NCI-H460 (cell line): ENCODE results near the gene NAA20. TPM values are rescaled to one million over a fixed set of nuclear protein-coding genes. Genes with fewer than 3 reads are reported as not detected.

Source experiments
- DNase-seq: peaks from one replicate; pipeline ENCODE4 v3.0.0-alpha.2; 2016; ENCODE audit warnings: low read depth; ENCODE audit errors: extremely low read depth
- total RNA-seq: library from RNA; depleted of rRNA; stranded (reverse); fragments of >200 nt; shearing (Covaris generic); gene quantifications from 2 replicates; pipeline ENCODE4 v1.2.3, GENCODE V29; 2014

NAA20 gene
- total RNA-seq, 1 experiment from 2014 or later = 121 TPM

DNA sequence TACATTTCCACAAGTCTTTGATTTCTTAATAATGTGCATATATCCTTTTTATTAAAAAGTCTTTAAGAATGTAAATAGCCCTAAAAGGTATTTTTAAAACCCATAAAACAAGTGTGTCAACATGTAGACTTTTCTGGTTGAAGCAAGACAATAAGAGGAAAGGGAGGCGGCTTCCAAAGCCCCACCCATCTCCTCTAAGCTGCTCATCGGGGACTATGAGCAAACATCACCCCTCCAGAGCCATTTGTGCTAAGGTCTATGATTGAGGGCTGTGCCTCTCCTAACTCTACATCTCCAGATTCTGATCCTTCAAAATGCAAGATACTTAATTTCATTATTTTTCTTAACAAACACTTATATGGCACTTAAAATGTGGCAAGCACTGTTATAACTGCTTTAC, 2.5 kb upstream of the NAA20 start:
- DNase-seq = no peak

DNA sequence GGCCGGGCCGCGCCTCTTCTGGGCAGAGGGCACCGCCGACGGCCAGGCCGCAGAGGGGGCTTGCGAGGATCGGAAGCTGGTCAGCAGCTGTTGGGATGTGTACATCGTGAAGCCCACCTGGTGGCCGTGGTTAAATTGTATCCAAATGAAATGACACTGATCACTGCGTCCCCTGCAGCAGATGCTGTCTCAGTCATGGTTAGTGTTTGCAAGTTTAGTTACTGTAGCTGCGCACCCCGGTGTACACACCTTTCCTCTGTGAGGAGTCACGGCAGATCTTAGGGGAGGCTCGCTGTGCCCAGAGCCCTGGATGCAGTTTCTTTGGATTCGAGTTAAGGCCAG, 653 bp downstream of the NAA20 start:
- DNase-seq = no peak

DNA sequence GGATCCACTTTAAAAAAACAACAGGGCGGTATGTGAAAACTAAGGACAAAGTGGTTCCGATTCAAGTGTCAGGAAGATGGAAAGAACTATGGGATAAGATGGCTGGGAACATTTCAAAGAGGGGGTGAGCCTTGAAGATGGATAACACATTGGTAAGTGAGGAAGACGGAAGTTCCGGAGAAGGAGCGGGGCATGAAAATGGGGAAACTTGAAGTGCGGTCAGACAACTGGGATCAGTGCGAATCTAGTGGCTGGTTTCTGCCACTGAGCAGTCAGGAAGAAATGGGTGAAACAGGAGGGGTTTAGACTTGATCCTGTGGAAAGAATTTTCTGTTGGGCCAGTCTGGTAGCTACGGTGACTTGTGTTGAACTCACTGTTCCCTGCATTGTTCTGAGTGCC, 1.2 kb downstream of the NAA20 start:
- no peak for DNase-seq

DNA sequence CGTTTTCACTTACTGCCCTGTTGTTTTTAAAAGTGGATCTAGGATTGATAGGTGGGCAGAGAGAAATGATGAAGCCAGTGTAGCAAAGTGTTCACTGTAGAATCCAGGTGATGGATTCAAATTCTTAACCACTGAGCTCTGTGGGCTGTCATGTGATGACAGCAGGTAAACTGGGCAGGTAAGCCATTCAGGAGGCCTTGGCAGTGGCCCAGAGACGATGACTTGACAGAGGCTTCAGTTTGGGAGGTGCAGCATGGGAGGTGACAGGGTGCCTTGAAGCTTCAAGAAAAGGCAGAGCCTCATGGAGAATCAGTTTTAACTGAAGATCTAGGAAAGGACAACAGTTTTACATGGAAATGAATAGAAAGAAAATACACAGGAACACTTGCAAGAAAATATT, 2.0 kb downstream of the NAA20 start:
- DNase-seq = no peak

DNA sequence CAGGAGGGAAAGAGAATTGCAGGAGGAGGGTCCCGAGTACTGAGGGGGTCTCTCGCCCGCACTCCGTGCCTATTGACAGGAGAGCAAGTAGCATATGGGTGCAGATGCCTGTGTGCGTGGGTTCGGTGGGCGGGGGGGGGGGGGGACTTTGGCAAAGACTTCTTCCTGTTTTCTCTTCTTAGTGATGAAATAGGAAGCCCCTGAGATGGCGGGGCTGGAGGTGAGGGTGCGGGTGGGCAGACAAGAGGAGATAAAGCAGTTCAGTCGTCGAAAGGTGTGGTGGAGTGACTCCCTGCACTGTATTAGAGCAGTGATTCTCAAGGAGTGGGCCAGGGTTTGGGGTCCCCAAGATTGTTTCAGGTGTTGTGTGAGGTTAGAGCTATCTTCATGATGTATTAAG, 3.7 kb downstream of the NAA20 start:
- no peak for DNase-seq

DNA sequence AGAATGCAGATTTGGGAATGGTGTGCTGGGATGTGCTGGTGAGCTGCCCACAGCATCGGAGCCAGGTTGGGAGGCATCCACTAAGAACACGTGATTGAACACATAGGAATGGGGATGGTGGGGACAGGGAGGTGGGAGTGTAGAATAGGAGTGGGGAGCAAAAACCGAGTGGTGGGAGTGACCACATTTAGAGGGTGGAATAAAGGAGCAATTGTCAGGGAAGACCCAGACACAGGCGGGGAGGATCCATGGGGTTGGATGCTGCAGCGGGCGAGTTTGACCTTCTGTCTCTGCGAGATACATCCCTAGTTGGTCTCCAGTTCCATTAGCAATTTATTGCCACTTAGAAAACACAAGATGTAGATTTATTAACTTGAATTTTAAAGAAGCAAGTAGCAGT, 4.7 kb downstream of the NAA20 start:
- no peak for DNase-seq

DNA sequence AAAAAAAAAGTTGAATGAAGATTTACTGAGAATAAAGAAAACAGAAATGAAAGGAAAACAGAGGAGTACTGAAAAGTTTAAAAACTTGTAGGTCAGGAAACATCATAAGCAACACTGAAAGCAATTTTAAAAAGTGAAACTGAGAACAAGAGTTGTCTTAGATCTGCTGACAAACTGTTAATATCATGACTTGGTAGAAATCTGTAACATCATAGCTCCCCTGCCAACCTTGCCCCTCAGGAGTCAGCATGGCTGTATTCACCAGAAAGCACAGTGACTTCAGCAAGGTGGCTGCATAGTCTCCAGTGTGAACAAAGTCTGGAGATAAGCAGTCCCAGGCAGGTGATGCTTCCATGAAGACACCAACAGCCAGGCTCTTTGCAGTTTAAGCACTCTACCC, 5.3 kb downstream of the NAA20 start:
- no peak for DNase-seq

DNA sequence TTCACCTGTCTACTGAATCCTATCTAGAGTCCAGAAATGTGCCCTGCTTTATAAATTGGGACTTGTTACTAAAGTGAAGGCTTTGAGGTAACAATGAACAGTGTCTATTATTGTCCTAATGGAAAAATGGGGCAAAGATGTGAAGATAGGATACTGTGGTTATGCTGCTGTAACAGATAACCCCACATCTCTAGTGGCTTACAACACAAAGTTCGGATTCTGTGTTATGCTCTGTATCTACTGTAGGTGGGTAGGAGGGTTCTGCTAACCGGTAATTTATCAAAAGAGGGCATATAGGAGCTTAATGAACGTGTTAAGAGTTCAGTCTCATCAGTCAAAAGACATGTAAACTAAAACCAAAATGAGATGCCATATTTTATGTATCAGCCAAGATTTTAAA, 6.2 kb downstream of the NAA20 start:
- DNase-seq = no peak

DNA sequence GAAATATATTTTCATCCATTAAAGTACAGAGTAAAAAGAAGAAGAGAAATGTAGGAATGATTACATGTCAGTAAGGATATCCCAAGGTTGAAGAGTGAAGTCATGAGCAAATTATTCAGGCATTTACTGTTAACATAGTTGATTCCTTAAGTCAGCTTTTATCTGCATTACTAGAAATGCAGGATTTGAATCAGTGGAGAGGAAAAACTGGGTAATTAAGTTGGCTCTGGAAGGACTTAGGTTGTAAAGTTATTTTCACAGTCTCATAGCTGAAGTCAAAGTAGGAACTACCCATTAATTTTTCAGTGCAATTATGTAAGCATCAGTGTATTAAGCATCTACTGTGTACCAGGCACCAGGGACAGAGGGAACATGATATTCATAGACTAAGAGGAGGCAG, 7.8 kb downstream of the NAA20 start:
- no peak for DNase-seq

DNA sequence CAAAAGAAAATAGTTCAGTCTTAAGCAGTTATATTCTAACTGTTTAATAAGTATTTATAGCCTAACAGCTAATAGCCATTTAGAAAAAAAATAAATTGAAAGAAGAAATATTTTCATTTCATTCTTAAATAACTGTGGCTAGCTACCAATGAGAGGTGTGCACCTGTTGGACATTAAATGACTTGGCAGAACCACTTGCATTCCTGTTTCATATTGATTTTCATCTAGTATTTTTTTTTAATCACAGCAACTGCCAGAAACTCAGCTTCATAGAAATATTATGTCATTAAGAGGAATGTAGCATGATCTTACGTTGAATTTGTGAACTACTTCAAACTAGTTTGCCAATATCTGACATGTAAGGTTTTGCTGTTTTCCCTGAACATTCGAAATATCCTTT, 10.1 kb downstream of the NAA20 start:
- DNase-seq = no peak

DNA sequence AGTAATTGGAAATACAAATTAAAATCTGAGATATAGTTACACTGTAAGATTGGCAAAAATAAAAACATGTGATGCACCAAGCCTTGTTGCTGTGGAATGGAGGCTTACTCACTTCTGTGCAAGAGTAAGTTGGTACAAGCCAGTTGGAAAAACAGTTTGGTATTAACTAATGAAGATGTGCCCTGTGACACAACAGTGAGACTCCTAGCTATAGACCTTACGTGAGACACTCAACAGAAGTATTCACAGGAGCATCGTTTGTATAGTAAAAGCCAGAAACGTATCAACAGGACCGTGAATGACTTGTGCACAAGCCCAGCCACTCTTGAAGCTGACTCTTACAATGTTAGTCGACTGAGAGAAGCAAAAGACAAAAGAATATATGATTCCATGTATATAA, 14.6 kb downstream of the NAA20 start:
- DNase-seq = no peak

DNA sequence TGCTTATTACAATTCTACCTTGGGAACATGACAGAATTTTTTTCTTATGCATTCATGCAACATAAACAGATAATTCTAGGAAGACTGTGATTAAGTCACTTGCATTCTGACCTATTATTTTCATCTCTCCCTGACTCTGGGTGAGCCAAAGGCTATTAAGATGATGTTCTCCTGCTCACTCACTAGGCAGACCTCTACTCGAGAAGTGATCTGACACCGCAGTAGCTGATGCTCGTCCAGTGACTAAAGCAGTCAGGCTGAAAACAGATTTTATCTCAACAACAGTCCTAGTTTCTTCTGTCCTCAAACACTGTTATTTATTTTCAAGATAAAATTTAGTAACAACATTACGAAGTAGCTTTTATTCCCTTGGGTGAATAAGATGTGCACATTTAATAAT, 17.3 kb downstream of the NAA20 start:
- DNase-seq = no peak

DNA sequence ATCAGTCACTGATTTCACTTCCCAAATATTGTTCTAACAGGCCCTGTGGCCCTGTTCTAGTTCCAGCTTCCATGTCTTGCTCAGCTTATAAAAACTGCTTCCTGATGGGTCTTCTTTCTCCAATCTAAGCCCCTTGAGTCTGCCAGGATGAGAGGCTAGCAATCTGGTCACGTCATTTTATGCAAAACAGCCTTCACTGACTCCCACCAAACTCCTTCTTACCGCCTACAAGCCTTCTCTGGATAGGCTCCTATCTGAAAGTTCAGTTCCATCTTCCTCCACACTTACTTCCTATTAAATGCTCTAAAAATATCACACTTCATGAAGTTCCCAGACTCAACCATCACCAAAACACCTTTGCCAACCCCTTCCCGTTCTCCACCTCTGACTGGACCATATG, 19.6 kb downstream of the NAA20 start:
- no peak for DNase-seq

DNA sequence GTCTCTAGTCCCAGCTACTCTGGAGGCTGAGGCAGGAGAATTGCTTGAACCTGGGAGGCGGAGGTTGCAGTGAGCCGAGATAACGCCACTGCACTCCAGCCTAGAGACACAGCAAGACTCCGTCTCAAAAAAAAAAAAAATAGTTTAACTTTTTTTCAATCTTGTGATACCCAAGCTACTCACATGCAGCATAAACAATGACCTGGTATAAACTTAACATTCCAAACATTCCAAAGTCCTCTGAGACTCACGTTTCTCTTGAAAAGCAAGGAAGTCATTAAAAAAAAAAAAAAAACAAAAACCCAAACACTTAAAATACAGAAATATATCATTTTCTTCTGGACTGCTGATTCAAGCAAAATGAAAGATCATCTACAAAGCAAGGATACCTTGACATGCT, 20.8 kb downstream of the NAA20 start:
- no peak for DNase-seq

DNA sequence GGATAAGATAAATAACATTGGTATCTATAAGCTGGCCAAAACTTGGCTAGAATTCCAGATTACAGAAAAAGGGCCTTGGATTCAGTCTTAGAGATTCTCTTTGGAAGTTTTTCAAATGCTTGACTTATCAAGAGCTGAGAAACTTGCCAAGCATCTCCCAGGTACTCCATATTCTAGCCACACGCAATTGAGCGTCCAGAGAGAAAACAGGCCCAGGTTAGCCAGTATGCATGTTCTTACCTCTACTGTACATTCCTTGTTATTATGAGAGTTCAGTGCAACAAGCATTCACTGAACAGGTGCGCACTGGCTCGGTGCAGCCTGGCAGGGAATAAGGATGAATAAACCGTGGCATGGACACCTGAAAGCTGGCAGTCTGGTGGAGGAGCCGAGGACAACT, 21.4 kb downstream of the NAA20 start:
- no peak for DNase-seq

DNA sequence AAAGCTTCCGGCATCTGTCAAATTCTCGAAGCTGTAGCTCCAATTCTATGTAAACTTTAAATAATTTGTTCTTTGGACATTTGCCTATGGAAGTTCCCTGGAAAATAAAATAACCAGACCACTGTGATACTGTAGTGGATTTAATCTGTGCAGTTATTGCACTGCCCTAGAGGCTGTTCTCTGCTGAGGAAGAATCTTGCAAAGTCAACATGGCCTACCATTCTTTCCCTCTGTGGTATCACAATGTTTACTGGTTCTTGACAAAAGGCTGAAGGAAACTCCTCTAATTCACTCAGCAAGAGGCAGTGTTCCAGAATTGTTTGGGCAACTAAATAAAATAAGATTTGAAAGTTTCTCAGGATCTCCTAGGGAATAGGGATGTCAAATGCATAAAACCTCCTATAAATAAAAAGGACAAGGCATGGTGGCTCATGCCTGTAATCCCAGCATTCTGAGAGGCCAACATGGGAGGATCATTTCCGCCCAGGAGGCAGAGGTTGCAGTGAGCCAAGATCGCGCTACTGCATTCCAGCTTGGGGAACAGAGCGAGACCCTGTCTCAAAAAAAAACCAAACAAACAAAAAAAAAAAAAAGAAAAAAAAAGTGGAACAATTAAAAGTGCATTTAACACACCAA, 22.7 kb downstream of the NAA20 start:
- DNase-seq = no peak

DNA sequence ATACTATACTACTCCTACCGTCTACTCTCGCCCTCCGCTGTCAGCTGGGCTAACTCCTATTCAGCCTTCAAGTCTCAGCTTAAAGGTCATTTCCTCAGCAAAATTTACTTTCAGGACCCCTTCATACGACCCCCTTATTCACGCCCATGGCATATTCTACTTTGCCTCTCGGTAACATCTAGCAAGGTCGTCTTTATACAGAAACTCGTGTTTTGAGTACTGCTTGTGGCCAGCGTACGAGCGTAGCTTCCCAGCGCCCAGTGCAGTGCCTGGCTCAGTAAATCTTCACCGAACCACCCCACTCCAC, 34.6 kb downstream of the NAA20 start:
- no peak for DNase-seq

DNA sequence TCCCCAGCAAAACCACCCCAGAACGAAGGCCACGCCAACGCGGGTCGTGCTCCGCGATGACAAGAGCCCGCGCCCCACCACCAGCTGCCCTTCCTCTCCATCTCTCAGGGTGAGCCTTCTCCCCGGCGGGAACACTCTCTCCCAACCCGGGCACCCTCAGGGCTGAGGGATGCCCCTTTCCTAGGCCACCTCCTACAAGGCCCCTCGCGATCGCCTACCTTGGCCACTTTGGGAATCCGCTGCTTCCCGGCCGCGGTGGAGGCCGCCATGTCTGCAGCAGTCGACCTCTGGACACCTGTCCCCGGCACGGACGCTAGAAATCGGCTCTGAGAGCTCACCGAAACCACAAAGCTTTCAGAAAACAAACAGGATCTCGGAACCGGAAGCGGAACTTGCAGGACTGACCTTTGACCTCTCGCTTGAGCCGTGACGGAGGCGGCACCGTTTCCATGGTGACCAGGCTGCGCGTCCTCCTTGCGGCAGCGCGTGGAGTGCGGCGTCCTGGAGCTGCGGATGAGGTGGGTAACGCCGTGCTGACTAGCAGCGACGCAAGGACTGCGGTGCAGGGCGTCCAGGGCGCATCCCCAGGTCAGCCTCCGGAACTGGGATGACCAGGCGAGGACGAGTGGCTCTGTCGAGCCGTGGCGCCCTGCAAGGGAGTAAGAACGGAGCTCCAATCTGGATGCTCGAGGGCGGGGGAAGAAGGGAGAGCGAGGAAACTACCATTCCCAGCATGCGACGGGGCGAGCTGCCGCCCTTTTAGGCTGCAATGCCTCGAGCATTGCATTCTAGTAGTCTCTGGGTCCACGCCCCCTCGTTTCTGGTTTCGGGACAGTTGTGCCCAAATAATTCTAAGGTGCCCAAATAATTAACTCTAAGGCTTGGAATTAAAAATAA, 35.2 kb downstream of the NAA20 start, which contains the start of the genes CFAP61 and CRNKL1:
TSS of gene CFAP61 (plus strand) at position 459 of the 897 bp plus-strand sequence. CDS start 4,122 bp downstream, outside the sequence.
TSS of gene CRNKL1 (minus strand) at position 393 of the 897 bp plus-strand sequence. CDS start at position 269, 124 bp downstream.
- DNase-seq = peak; percentile 96

DNA sequence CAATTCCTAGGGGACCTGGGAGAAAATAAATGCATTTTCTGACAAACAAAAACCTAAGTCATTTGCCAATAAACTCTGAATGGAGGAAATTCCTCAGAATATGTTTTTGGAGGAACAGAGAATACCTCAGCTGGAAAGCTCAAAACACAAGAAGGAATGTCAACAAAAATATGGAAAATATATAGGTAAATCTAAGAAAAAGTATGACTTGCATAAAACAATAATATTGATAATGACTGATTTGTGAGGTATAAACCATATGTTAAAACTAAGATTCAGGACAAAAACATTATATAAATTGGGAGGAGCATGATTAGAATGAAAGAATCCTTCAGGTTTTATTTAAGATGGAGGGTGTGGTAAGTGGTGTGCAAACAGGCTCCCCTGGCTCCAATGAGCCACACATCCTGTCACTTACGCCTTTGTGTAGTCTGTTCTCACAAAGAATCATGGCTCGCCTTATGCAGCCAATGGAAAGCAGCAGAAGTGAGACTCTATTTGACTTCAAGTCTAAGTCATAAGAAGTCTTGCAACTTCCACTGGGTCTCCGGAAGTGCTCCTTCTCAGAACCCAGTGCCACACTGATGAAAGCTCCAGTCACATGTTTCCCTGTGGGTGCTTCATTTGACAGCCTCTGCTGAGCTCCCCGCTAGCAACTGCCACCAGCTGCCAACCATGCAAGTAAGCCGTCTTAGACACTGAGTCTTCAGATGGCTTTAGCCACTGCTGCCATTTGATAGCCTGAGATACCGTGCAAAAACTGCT, 43.3 kb downstream of the NAA20 start:
- no peak for DNase-seq

DNA sequence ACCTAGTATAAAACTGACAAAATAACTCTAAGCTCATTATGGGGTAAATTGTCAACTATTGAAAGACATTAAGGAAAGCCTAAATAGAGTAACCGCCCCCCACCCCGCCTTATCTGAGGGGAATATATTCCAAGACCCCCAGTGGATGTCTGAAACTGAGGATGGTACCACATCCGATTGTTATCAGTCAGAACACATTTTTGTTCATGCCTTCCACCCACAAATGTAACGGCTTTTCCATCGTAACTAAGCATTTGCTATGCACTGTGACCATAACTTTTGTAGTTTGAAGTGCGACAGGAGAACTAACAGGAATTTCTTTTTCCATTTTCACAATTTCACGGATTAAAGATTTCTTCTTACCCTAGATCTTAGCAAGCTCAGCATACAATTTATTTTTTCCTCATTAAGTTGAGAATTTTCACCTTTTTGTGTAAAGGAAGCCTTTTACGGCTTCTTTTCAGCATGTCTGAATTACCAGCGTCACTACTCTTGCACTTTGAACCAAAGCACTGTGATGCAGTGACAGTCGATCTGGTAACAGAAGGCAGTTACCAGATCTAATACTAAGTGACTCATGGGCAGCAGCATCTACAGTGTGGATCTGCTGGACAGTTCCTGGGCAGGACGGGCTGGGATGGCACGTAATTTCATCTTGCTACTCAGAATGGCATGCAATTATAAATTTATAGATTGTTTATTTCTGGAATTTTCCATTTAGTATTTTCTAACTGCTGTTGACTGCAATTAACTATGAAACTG, 47.0 kb downstream of the NAA20 start:
- DNase-seq = no peak

DNA sequence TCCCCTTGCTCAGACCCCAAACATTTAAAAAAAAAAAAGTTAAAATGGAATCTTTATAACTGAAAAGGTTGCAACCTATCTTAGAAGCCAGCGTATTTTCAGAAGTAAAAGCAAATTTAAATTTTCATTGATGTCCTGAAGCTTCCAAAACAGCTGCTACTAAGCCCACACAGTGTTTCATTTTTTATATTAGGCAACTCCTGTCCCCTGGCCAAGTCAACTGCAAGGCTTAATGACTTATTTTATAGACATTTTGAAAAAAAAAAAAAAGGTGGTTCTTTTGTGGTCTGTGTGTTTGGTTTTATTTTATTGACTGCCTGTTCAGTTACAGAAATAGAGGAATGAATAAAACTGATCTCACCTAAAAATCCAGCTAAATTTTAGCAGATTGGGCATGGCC, 48.2 kb downstream of the NAA20 start:
- DNase-seq = no peak
